IMR-90 (cell line): Measurements from ENCODE around the gene TRMT2A. TPM values are rescaled to one million over a fixed set of nuclear protein-coding genes. Genes with fewer than 3 reads are reported as not detected.
A peak's percentile ranks its signal among the peaks of the same experiment; 100 is the strongest.

Experiments used
- ATAC-seq: fragments of 200-7000 bp; cut with Tn5 transposase; 2 replicates; pipeline ENCODE4 v1.9.1; 2020; ENCODE audit warnings: low read depth, mild to moderate bottlenecking, moderate library complexity
- BruUV-seq: library from RNA; stranded (reverse); fragments of 400-500 nt; replicated peaks from 2 replicates; lab custom pipeline; 2021; lab: Mats Ljungman, UMichigan
- CTCF ChIA-PET: fragments of 300-600 bp; formaldehyde crosslinking; extraction: SDS; loops from one replicate; lab custom pipeline; 2021; ENCODE audit warnings: antibody characterized with exemption; lab: Yijun Ruan, JAX
- POLR2A ChIA-PET: fragments of 300-600 bp; sonication (Branson Sonifier 250); formaldehyde crosslinking; loops from one replicate; lab custom pipeline; 2022; ENCODE audit warnings: antibody characterized with exemption; ENCODE audit not compliant: unreplicated experiment; lab: Charles Lee
- DNase-seq: peaks from one replicate; pipeline ENCODE4 v3.0.0; 2013
- H2AFZ ChIP-seq: replicated peaks from 2 replicates; pipeline ENCODE3; 2013; ENCODE audit warnings: low read length, mild to moderate bottlenecking; ENCODE audit not compliant: poor library complexity
- H2AK5ac ChIP-seq: 2 replicates; pipeline ENCODE4 v1.6.1; 2013; ENCODE audit warnings: low read depth, low read length, inconsistent platforms
- H2AK9ac ChIP-seq: replicated peaks from 2 replicates; pipeline ENCODE3; 2013; ENCODE audit warnings: mild to moderate bottlenecking, low read depth, low read length, moderate library complexity; ENCODE audit not compliant: poor library complexity
- H2BK120ac ChIP-seq: 2 replicates; pipeline ENCODE4 v1.6.1; 2013; ENCODE audit warnings: low read depth, low read length, inconsistent platforms
- H2BK15ac ChIP-seq: 3 replicates; pipeline ENCODE4 v1.6.1; 2013; ENCODE audit warnings: low read depth, low read length, inconsistent platforms
- H2BK20ac ChIP-seq: 2 replicates; pipeline ENCODE4 v1.6.1; 2013; ENCODE audit warnings: low read depth, mild to moderate bottlenecking, inconsistent platforms, low read length, moderate library complexity
- H2BK5ac ChIP-seq: 2 replicates; pipeline ENCODE4 v1.6.1; 2013; ENCODE audit warnings: mild to moderate bottlenecking, low read depth, low read length, inconsistent platforms; ENCODE audit not compliant: poor library complexity, severe bottlenecking
- H3K14ac ChIP-seq: replicated peaks from 2 replicates; pipeline ENCODE4 v1.6.1; 2013; ENCODE audit warnings: low read depth, low read length, inconsistent platforms
- H3K18ac ChIP-seq: 2 replicates; pipeline ENCODE4 v1.6.1; 2013; ENCODE audit warnings: low read depth, low read length, control low read depth
- H3K23ac ChIP-seq: 2 replicates; pipeline ENCODE4 v1.6.1; 2013; ENCODE audit warnings: low read depth, low read length, inconsistent platforms
- H3K27ac ChIP-seq: 2 replicates; pipeline ENCODE4 v1.5.1; 2013; ENCODE audit warnings: mild to moderate bottlenecking, control low read depth, low read length; ENCODE audit not compliant: insufficient read depth
- H3K27me3 ChIP-seq: 2 replicates; pipeline ENCODE4 v1.6.1; 2013; ENCODE audit warnings: low read length; ENCODE audit not compliant: control insufficient read depth, insufficient read depth
- H3K36me3 ChIP-seq: 2 replicates; pipeline ENCODE4 v1.6.1; 2013; ENCODE audit warnings: low read length, mixed read lengths; ENCODE audit not compliant: control insufficient read depth, insufficient read depth
- H3K4ac ChIP-seq: 2 replicates; pipeline ENCODE4 v1.6.1; 2013; ENCODE audit warnings: low read depth, low read length, inconsistent platforms
- H3K4me1 ChIP-seq: 2 replicates; pipeline ENCODE4 v1.6.1; 2013; ENCODE audit warnings: low read length, mixed read lengths; ENCODE audit not compliant: control insufficient read depth, insufficient read depth
- H3K4me2 ChIP-seq: 2 replicates; pipeline ENCODE4 v1.6.1; 2013; ENCODE audit warnings: low read depth, mild to moderate bottlenecking, control low read depth, low read length, moderate library complexity
- H3K4me3 ChIP-seq: 2 replicates; pipeline ENCODE4 v1.5.1; 2013; ENCODE audit warnings: low read depth, mild to moderate bottlenecking, control low read depth, low read length, moderate library complexity; ENCODE audit not compliant: insufficient read depth
- H3K56ac ChIP-seq: 2 replicates; pipeline ENCODE4 v1.6.1; 2013; ENCODE audit warnings: low read length, inconsistent platforms; ENCODE audit not compliant: insufficient read depth; ENCODE audit errors: extremely low read depth
- H3K79me1 ChIP-seq, 2 experiments: 2 replicates each; pipeline ENCODE4 v1.6.1; 2013; ENCODE audit warnings: low read length in 2 of 2, inconsistent platforms in 1 of 2, low read depth in 1 of 2
- H3K9ac ChIP-seq: 2 replicates; pipeline ENCODE4 v1.6.1; 2013; ENCODE audit warnings: low read depth, low read length, control low read depth
- H3K9me1 ChIP-seq: 2 replicates; pipeline ENCODE4 v1.6.1; 2013; ENCODE audit warnings: low read length, inconsistent platforms; ENCODE audit not compliant: insufficient read depth
- H3K9me3 ChIP-seq: 2 replicates; pipeline ENCODE4 v1.6.1; 2013; ENCODE audit warnings: low read length; ENCODE audit not compliant: control insufficient read depth, insufficient read depth
- H4K20me1 ChIP-seq: 2 replicates; pipeline ENCODE4 v1.6.1; 2013; ENCODE audit warnings: low read length, inconsistent platforms; ENCODE audit not compliant: insufficient read depth
- H4K5ac ChIP-seq: 2 replicates; pipeline ENCODE4 v1.6.1; 2013; ENCODE audit warnings: mild to moderate bottlenecking, low read depth, low read length, control low read depth
- H4K8ac ChIP-seq, 2 experiments: 2 replicates each; pipeline ENCODE4 v1.6.1; 2013; ENCODE audit warnings: low read depth in 2 of 2, low read length in 2 of 2, control low read depth in 1 of 2, inconsistent platforms in 1 of 2
- H4K91ac ChIP-seq: 2 replicates; pipeline ENCODE4 v1.6.1; 2013; ENCODE audit warnings: low read depth, low read length, inconsistent platforms; ENCODE audit not compliant: insufficient read depth
- BHLHE40 ChIP-seq: fragments of 150-350 bp; IDR thresholded peaks from 2 replicates; pipeline ENCODE4 v1.6.1; 2016; ENCODE audit warnings: mild to moderate bottlenecking, low read depth, low read length
- CEBPB ChIP-seq: IDR thresholded peaks from 2 replicates; pipeline ENCODE4 v1.6.1; 2012; ENCODE audit warnings: low read depth, low read length, improper control_type of control experiment
- CHD1 ChIP-seq: IDR thresholded peaks from 2 replicates; pipeline ENCODE4 v1.6.1; 2012; ENCODE audit warnings: low read depth, low read length, improper control_type of control experiment
- CTCF ChIP-seq: conservative IDR thresholded peaks from 2 replicates; pipeline ENCODE4 v1.5.1; 2012; ENCODE audit warnings: mild to moderate bottlenecking, low read depth, low read length, improper control_type of control experiment
- MAFK ChIP-seq: IDR thresholded peaks from 2 replicates; pipeline ENCODE4 v1.6.1; 2012; ENCODE audit warnings: low read depth, low read length, improper control_type of control experiment
- MXI1 ChIP-seq: IDR thresholded peaks from 2 replicates; pipeline ENCODE4 v1.6.1; 2012; ENCODE audit warnings: low read depth, mild to moderate bottlenecking, low read length, moderate library complexity, borderline replicate concordance
- RAD21 ChIP-seq: IDR thresholded peaks from 2 replicates; pipeline ENCODE4 v1.6.1; 2012; ENCODE audit warnings: low read length, improper control_type of control experiment
- RFX5 ChIP-seq: IDR thresholded peaks from 2 replicates; pipeline ENCODE4 v1.8.0; 2012; ENCODE audit warnings: low read depth, mild to moderate bottlenecking, low read length, moderate library complexity
- USF2 ChIP-seq: fragments of 150-350 bp; IDR thresholded peaks from 2 replicates; pipeline ENCODE4 v1.6.1; 2017; ENCODE audit warnings: mild to moderate bottlenecking, antibody characterized with exemption, low read length, low read depth
- WGBS, 2 experiments: methylation state at CpG; one replicate each; pipeline versions ENCODE4 v1.1.5 to v1.1.7; 2013; ENCODE audit warnings: missing lambda C conversion rate in 2 of 2; ENCODE audit not compliant: insufficient read length in 1 of 2; ENCODE audit errors: extremely low coverage in 2 of 2; 5-methylcytosine and 5-hydroxymethylcytosine counted together
- dilution Hi-C: fragments of 300-500 bp; cut with HindIII; formaldehyde crosslinking; loops from one replicate; pipeline ENCODE4 v1.14.3; 2018; ENCODE audit warnings: low sequenced_read_pairs; ENCODE audit not compliant: unreplicated experiment
- in situ Hi-C: fragments of 300-500 bp; cut with MboI; formaldehyde crosslinking; loops from 3 replicates; pipeline ENCODE4 v1.14.3; 2019; ENCODE audit warnings: low sequenced_read_pairs, inconsistent platforms, mixed read lengths
- intact Hi-C: fragments of 100-400 bp; cut with micrococcal nuclease; formaldehyde crosslinking; loops from 2 replicates; pipeline ENCODE4 v1.10.0; 2022
- polyA plus RNA-seq, 3 experiments: library from polyadenylated mRNA; depleted of rRNA; stranded (reverse); fragments of >200 nt; gene quantifications; 2 replicates each; pipeline ENCODE4 v1.2.3, GENCODE V29; 2012; ENCODE audit warnings: low replicate concordance in 1 of 3
- total RNA-seq: library from RNA; depleted of rRNA; stranded (reverse); fragments of >200 nt; gene quantifications from 2 replicates; pipeline ENCODE4 v1.2.3, GENCODE V29; 2012

TRMT2A gene
- total and polyA plus RNA-seq, 2 of the 4 experiments (the other 2 are of a cell fraction), result 22.0 to 39.1 TPM

GRCh38 chr22:20118300-20119020 is 1.4 kb upstream of the TRMT2A start:
- CTCF ChIA-PET, result no interaction called here
- peak overlapping the region; percentile 65; the same call in 1 of the 2 replicates for H4K91ac ChIP-seq
- no peak overlapping the region for H4K5ac ChIP-seq
- no peak overlapping the region for H2BK15ac ChIP-seq
- H4K8ac ChIP-seq, result peak overlapping the region; percentile 46 to 72; a peak in 3 of 4 replicates
- peak overlapping the region; percentile 83 for H3K23ac ChIP-seq
- peaks cover 15 to 54% of the 10 kb centered on the region in 2 experiments for H3K79me1 ChIP-seq
- no peaks in the 10 kb centered on the region for H3K27me3 ChIP-seq
- DNase-seq, result no peak
- peak overlapping the region; percentile 92 for H3K9ac ChIP-seq
- H3K27ac ChIP-seq, result peak overlapping the region; percentile 78
- dilution Hi-C loops (no loop called here), intact Hi-C loops (no loop called here), in situ Hi-C loops (no loop called here)
- peak overlapping the region; percentile 91 for H3K4me2 ChIP-seq
- no peak for ATAC-seq
- no peak overlapping the region for H2AFZ ChIP-seq
- BruUV-seq, result TSS peak; percentile 52
- H3K9me1 ChIP-seq, result peaks cover 6% of the 10 kb centered on the region; the same call in 1 of the 2 replicates
- POLR2A ChIA-PET, result no interaction called here
- H3K14ac ChIP-seq, result peak overlapping the region; percentile 72
- no CpG with 5 or more reads among the region's 8 CpGs for WGBS, 2 experiments
- H3K36me3 ChIP-seq, result peaks cover 55% of the 10 kb centered on the region
- peak overlapping the region; percentile 72 for H3K4ac ChIP-seq
- peak overlapping the region; percentile 71 for H2BK5ac ChIP-seq
- no peaks in the 10 kb centered on the region for H3K9me3 ChIP-seq
- peaks cover 6% of the 10 kb centered on the region for H3K4me1 ChIP-seq
- peaks cover 32% of the 10 kb centered on the region for H4K20me1 ChIP-seq
- H3K4me3 ChIP-seq, result peak overlapping the region; percentile 80
- H2AK9ac ChIP-seq, result peak overlapping the region; percentile 98
- no peak overlapping the region for H3K18ac ChIP-seq
- H2AK5ac ChIP-seq, result peak overlapping the region; percentile 84
- no peak overlapping the region for H2BK120ac ChIP-seq
- no peak overlapping the region for H2BK20ac ChIP-seq
- no peak for TF ChIP-seq CHD1
- TF ChIP-seq RFX5, result no peak
- TF ChIP-seq BHLHE40, result no peak
- no peak for TF ChIP-seq RAD21
- TF ChIP-seq CEBPB, result no peak
- TF ChIP-seq USF2, result no peak
- no peak for TF ChIP-seq MAFK
- TF ChIP-seq MXI1, result no peak
- TF ChIP-seq CTCF, result no peak
- H3K56ac ChIP-seq, result peak overlapping the region; percentile 53; the same call in 1 of the 2 replicates
